K562 (cell line): ENCODE results near the gene LYRM1. TPM values are rescaled to one million over a fixed set of nuclear protein-coding genes. Genes with fewer than 3 reads are reported as not detected.

Experiments
- CBFB ChIP-seq: sonication (generic); formaldehyde crosslinking; IDR thresholded peaks from 2 replicates; pipeline ENCODE4 v1.4.0; 2020; ENCODE audit warnings: mild to moderate bottlenecking, missing genetic modification reagents
- ZHX1 ChIP-seq: fragments of 150-350 bp; conservative IDR thresholded peaks from 2 replicates; pipeline ENCODE4 v1.6.1; 2014; ENCODE audit warnings: low read length
- ZNF318 ChIP-seq, 2 experiments: fragments of 450-650 bp; IDR thresholded peaks; 2 replicates each; pipeline ENCODE4 v1.6.1; 2016; ENCODE audit warnings: mild to moderate bottlenecking in 2 of 2, borderline replicate concordance in 1 of 2, low read depth in 1 of 2, moderate library complexity in 1 of 2
- polyA plus RNA-seq, 8 experiments: library from polyadenylated mRNA; depleted of rRNA in 4 of 8; stranded (reverse) in 5 of 8; unstranded in 3 of 8; fragments of >200 nt; fragmentation: Nextera tagmentation in 2 of 8; fragmentation: Illumina TruSeq in 1 of 8; extraction: Ambion mirVana in 2 of 8; extraction: Trizol in 1 of 8; gene quantifications; 2 replicates each; pipeline versions ENCODE4 v1.2.1 to v1.2.3, GENCODE V29; 2011 to 2014; ENCODE audit warnings: inconsistent platforms in 1 of 8, missing spikeins in 1 of 8
- total RNA-seq, 7 experiments: library from RNA; depleted of rRNA in 6 of 7; stranded (reverse); fragments of >200 nt in 6 of 7; fragmentation: Illumina TruSeq in 2 of 7; extraction: Trizol in 2 of 7; gene quantifications; 2 replicates each; pipeline versions ENCODE4 v1.2.1 to v1.2.3, GENCODE V29; 2011 to 2021; ENCODE audit warnings: low replicate concordance in 1 of 7

The LYRM1 gene
- total and polyA plus RNA-seq, 9 of the 15 experiments (the other 6 are each of a cell fraction or from before 2014, with no cell fraction given), result 17.5 to 44.1 (median 32.7) TPM

- TF ChIP-seq ZNF318 (IDR thresholded peaks at IDR 0.05; ENCODE audit: borderline replicate concordance in 1 of 2, low read depth in 1 of 2), result no peak
- TF ChIP-seq CBFB (CRISPR knock-in tag), result no peak
- no peak for TF ChIP-seq ZHX1
Observed at GRCh38 chr16:20944861-20945574, 44.4 kb downstream of the LYRM1 start (continued).
